HCT116 (cell line): ENCODE results near the gene COL10A1.

Experiments
- EGR1 ChIP-seq: IDR thresholded peaks from 2 replicates; pipeline ENCODE4 v1.6.1; 2012; ENCODE audit warnings: low read depth
- REST ChIP-seq: IDR thresholded peaks from 2 replicates; pipeline ENCODE4 v1.6.1; 2012; ENCODE audit warnings: low read depth
- SP1 ChIP-seq: IDR thresholded peaks from 2 replicates; pipeline ENCODE4 v1.6.1; 2012; ENCODE audit warnings: low read depth

GRCh38 chr6:116070616-116071389 is 55.1 kb downstream of the COL10A1 start:
- TF ChIP-seq EGR1 (no peak), SP1 (peak; percentile 36; the same call in 1 of the 2 replicates), REST (no peak)
